GM23338 (cell line): Measurements from ENCODE around the gene PECR. TPM values are rescaled to one million over a fixed set of nuclear protein-coding genes. Genes with fewer than 3 reads are reported as not detected.

Experiments
- ATAC-seq: fragments of 200-7000 bp; cut with Tn5 transposase; 3 replicates; pipeline ENCODE4 v1.9.1; 2020
- DNase-seq: peaks from one replicate; pipeline ENCODE4 v3.0.0-alpha.2; 2015; ENCODE audit warnings: low spot score
- H2AFZ ChIP-seq: fragments of 200-600 bp; sonication (generic); 2 replicates; pipeline ENCODE4 v1.8.0; 2016; ENCODE audit warnings: antibody characterized with exemption, mild to moderate bottlenecking, moderate library complexity
- H3F3A ChIP-seq: fragments of 200-600 bp; sonication (generic); replicated peaks from 2 replicates; pipeline ENCODE4 v1.8.0; 2017; ENCODE audit warnings: antibody characterized with exemption, mixed run types, low read depth
- H3K27ac ChIP-seq: fragments of 200-600 bp; sonication (generic); 2 replicates; pipeline ENCODE4 v1.6.1; 2016; ENCODE audit warnings: low read depth
- H3K27me3 ChIP-seq: fragments of 200-600 bp; sonication (generic); 2 replicates; pipeline ENCODE4 v1.8.0; 2016; ENCODE audit warnings: mild to moderate bottlenecking, mixed run types, moderate library complexity; ENCODE audit not compliant: insufficient read depth
- H3K36me3 ChIP-seq: fragments of 200-600 bp; sonication (generic); 2 replicates; pipeline ENCODE4 v1.8.0; 2016; ENCODE audit warnings: mild to moderate bottlenecking; ENCODE audit not compliant: insufficient read depth
- H3K4me1 ChIP-seq: fragments of 200-600 bp; sonication (generic); 2 replicates; pipeline ENCODE4 v1.8.0; 2016; ENCODE audit warnings: mild to moderate bottlenecking, moderate library complexity; ENCODE audit not compliant: insufficient read depth
- H3K4me2 ChIP-seq: fragments of 200-600 bp; sonication (generic); 2 replicates; pipeline ENCODE4 v1.7.1; 2017; ENCODE audit warnings: mixed run types
- H3K4me3 ChIP-seq: fragments of 200-600 bp; sonication (generic); 2 replicates; pipeline ENCODE4 v1.6.1; 2016; ENCODE audit warnings: mixed run types
- H3K79me2 ChIP-seq: fragments of 200-600 bp; sonication (generic); replicated peaks from 2 replicates; pipeline ENCODE4 v1.8.0; 2017; ENCODE audit warnings: mild to moderate bottlenecking; ENCODE audit not compliant: insufficient read depth
- H3K9me2 ChIP-seq: fragments of 200-600 bp; sonication (generic); 2 replicates; pipeline ENCODE4 v1.8.0; 2017; ENCODE audit not compliant: insufficient read depth
- H4K20me1 ChIP-seq: fragments of 200-600 bp; sonication (generic); replicated peaks from 2 replicates; pipeline ENCODE4 v1.8.0; 2017; ENCODE audit warnings: mild to moderate bottlenecking; ENCODE audit not compliant: insufficient read depth
- H3K27ac Mint-ChIP-seq: 2 replicates; pipeline ENCODE4 v1.8.0; 2020; ENCODE audit warnings: inconsistent platforms, mild to moderate bottlenecking, moderate library complexity, mixed read lengths
- H3K27me3 Mint-ChIP-seq: 3 replicates; pipeline ENCODE4 v1.8.0; 2022; ENCODE audit warnings: low read depth, mild to moderate bottlenecking, moderate library complexity, mixed read lengths, inconsistent platforms; ENCODE audit not compliant: insufficient read depth, poor library complexity
- H3K36me3 Mint-ChIP-seq: 3 replicates; pipeline ENCODE4 v1.8.0; 2021; ENCODE audit warnings: low read depth, mild to moderate bottlenecking, inconsistent platforms, moderate library complexity, mixed read lengths
- H3K4me1 Mint-ChIP-seq: 3 replicates; pipeline ENCODE4 v1.8.0; 2020; ENCODE audit warnings: mild to moderate bottlenecking, inconsistent platforms, mixed read lengths
- H3K4me3 Mint-ChIP-seq: 3 replicates; pipeline ENCODE4 v1.8.0; 2021; ENCODE audit warnings: moderate library complexity, mild to moderate bottlenecking, inconsistent platforms, mixed read lengths
- H3K9me3 Mint-ChIP-seq: 3 replicates; pipeline ENCODE4 v1.8.0; 2020; ENCODE audit warnings: moderate library complexity, mild to moderate bottlenecking, inconsistent platforms, mixed read lengths
- CREB1 ChIP-seq: fragments of 250-450 bp; sonication (Bioruptor Pico); IDR thresholded peaks from 2 replicates; pipeline ENCODE4 v1.5.0; 2020; ENCODE audit warnings: low read depth, mild to moderate bottlenecking, moderate library complexity
- EZH2 ChIP-seq: fragments of 200-600 bp; sonication (generic); IDR thresholded peaks from one replicate; pipeline ENCODE4 v1.8.0; 2017; ENCODE audit warnings: antibody characterized with exemption, mild to moderate bottlenecking, low read depth; ENCODE audit not compliant: unreplicated experiment
- EZH2phosphoT487 ChIP-seq: fragments of 200-600 bp; sonication (generic); IDR thresholded peaks from one replicate; pipeline ENCODE4 v1.8.1; 2018; ENCODE audit warnings: antibody characterized with exemption; ENCODE audit not compliant: unreplicated experiment
- JUNB ChIP-seq: IDR thresholded peaks from one replicate; pipeline ENCODE4 v1.6.1; 2016; ENCODE audit warnings: antibody characterized with exemption; ENCODE audit not compliant: unreplicated experiment
- NANOG ChIP-seq: IDR thresholded peaks from 2 replicates; pipeline ENCODE4 v1.6.1; 2016; ENCODE audit warnings: antibody characterized with exemption, borderline replicate concordance
- POLR2AphosphoS5 ChIP-seq: IDR thresholded peaks from 2 replicates; pipeline ENCODE4 v1.6.1; 2016; ENCODE audit warnings: antibody characterized with exemption, low read depth
- STAT1 ChIP-seq: IDR thresholded peaks from one replicate; pipeline ENCODE4 v1.6.1; 2016; ENCODE audit warnings: antibody characterized with exemption; ENCODE audit not compliant: unreplicated experiment
- ZNF114 ChIP-seq: fragments of 250-450 bp; sonication (Bioruptor Pico); IDR thresholded peaks from 2 replicates; pipeline ENCODE4 v1.5.0; 2020; ENCODE audit warnings: mild to moderate bottlenecking, moderate library complexity
- ZNF331 ChIP-seq: fragments of 250-450 bp; sonication (Bioruptor Pico); IDR thresholded peaks from 2 replicates; pipeline ENCODE4 v1.5.0; 2020; ENCODE audit warnings: low read depth, mild to moderate bottlenecking, moderate library complexity
- polyA plus RNA-seq: library from polyadenylated mRNA; unstranded; fragments of >200 nt; fragmentation: Nextera tagmentation; extraction: Ambion mirVana; gene quantifications from 2 replicates; pipeline ENCODE4 v1.2.1, GENCODE V29; 2016
- total RNA-seq: library from RNA; depleted of rRNA; stranded (reverse); fragments of >200 nt; shearing (Covaris generic); gene quantifications from 2 replicates; pipeline ENCODE4 v1.2.3, GENCODE V29; 2014
- TF ChIP-seq, protein P1 (sequence below): IDR thresholded peaks from 2 replicates; pipeline ENCODE4 v1.6.1; 2016; ENCODE audit warnings: antibody characterized with exemption
- TF ChIP-seq, protein P2 (sequence below): IDR thresholded peaks from one replicate; pipeline ENCODE4 v1.6.1; 2018; ENCODE audit warnings: antibody characterized with exemption; ENCODE audit not compliant: unreplicated experiment
- TF ChIP-seq, protein P3 (sequence below), 2 experiments: fragments of 200-600 bp in 1 of 2; sonication (generic) in 1 of 2; conservative IDR thresholded peaks; 2 replicates each; pipeline versions ENCODE4 v1.5.1 to v1.6.1; 2016 to 2017; ENCODE audit warnings: antibody characterized with exemption in 2 of 2, low read depth in 2 of 2, mild to moderate bottlenecking in 2 of 2, moderate library complexity in 1 of 2

Gene PECR
- total and polyA plus RNA-seq, 2 experiments from 2014 or later, result 12.1 to 15.5 TPM

- TF ChIP-seq STAT1 (no peak), ZNF331 (CRISPR knock-in tag) (no peak), POLR2AphosphoS5 (no peak), ZNF114 (CRISPR knock-in tag) (no peak), JUNB (no peak), EZH2phosphoT487 (no peak), NANOG (no peak), CREB1 (CRISPR knock-in tag) (no peak)
- TF ChIP-seq, protein P1, sequence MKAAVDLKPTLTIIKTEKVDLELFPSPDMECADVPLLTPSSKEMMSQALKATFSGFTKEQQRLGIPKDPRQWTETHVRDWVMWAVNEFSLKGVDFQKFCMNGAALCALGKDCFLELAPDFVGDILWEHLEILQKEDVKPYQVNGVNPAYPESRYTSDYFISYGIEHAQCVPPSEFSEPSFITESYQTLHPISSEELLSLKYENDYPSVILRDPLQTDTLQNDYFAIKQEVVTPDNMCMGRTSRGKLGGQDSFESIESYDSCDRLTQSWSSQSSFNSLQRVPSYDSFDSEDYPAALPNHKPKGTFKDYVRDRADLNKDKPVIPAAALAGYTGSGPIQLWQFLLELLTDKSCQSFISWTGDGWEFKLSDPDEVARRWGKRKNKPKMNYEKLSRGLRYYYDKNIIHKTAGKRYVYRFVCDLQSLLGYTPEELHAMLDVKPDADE, result no peak
- TF ChIP-seq, protein P2, sequence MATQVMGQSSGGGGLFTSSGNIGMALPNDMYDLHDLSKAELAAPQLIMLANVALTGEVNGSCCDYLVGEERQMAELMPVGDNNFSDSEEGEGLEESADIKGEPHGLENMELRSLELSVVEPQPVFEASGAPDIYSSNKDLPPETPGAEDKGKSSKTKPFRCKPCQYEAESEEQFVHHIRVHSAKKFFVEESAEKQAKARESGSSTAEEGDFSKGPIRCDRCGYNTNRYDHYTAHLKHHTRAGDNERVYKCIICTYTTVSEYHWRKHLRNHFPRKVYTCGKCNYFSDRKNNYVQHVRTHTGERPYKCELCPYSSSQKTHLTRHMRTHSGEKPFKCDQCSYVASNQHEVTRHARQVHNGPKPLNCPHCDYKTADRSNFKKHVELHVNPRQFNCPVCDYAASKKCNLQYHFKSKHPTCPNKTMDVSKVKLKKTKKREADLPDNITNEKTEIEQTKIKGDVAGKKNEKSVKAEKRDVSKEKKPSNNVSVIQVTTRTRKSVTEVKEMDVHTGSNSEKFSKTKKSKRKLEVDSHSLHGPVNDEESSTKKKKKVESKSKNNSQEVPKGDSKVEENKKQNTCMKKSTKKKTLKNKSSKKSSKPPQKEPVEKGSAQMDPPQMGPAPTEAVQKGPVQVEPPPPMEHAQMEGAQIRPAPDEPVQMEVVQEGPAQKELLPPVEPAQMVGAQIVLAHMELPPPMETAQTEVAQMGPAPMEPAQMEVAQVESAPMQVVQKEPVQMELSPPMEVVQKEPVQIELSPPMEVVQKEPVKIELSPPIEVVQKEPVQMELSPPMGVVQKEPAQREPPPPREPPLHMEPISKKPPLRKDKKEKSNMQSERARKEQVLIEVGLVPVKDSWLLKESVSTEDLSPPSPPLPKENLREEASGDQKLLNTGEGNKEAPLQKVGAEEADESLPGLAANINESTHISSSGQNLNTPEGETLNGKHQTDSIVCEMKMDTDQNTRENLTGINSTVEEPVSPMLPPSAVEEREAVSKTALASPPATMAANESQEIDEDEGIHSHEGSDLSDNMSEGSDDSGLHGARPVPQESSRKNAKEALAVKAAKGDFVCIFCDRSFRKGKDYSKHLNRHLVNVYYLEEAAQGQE, result no peak
- TF ChIP-seq, protein P3, sequence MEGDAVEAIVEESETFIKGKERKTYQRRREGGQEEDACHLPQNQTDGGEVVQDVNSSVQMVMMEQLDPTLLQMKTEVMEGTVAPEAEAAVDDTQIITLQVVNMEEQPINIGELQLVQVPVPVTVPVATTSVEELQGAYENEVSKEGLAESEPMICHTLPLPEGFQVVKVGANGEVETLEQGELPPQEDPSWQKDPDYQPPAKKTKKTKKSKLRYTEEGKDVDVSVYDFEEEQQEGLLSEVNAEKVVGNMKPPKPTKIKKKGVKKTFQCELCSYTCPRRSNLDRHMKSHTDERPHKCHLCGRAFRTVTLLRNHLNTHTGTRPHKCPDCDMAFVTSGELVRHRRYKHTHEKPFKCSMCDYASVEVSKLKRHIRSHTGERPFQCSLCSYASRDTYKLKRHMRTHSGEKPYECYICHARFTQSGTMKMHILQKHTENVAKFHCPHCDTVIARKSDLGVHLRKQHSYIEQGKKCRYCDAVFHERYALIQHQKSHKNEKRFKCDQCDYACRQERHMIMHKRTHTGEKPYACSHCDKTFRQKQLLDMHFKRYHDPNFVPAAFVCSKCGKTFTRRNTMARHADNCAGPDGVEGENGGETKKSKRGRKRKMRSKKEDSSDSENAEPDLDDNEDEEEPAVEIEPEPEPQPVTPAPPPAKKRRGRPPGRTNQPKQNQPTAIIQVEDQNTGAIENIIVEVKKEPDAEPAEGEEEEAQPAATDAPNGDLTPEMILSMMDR (conservative IDR thresholded peaks at IDR 0.05; ENCODE audit: low read depth in 2 of 2), result no peak
Measured at GRCh38 chr2:216030216-216030615, 51.4 kb downstream of the PECR start (continued).

GRCh38 chr2:216029416-216030129, 52.0 kb downstream of the PECR start:
- Mint-ChIP-seq H3K4me3 (no peak overlapping the region), H3K9me3 (no peaks in the 10 kb centered on the region), H3K27ac (no peak overlapping the region), H3K27me3 (peaks cover 8% of the 10 kb centered on the region), H3K4me1 (peaks cover 2% of the 10 kb centered on the region; the same call in 1 of the 3 replicates), H3K36me3 (peaks cover 13% of the 10 kb centered on the region)
- no peaks in the 10 kb centered on the region for H3K79me2 ChIP-seq
- H3K27me3 ChIP-seq, result no peaks in the 10 kb centered on the region
- H3K36me3 ChIP-seq, result no peaks in the 10 kb centered on the region
- H3K4me1 ChIP-seq, result no peaks in the 10 kb centered on the region; the same call in 1 of the 2 replicates
- no peak overlapping the region for H2AFZ ChIP-seq
- ATAC-seq (no peak), DNase-seq (no peak)
- no peak overlapping the region for H3K4me3 ChIP-seq
- H3F3A ChIP-seq, result no peaks in the 10 kb centered on the region; the same call in 1 of the 2 replicates
- H3K4me2 ChIP-seq, result no peak overlapping the region
- no peaks in the 10 kb centered on the region for H4K20me1 ChIP-seq
- peak overlapping the region; percentile 30; the same call in 1 of the 2 replicates for H3K27ac ChIP-seq
- no peaks in the 10 kb centered on the region for H3K9me2 ChIP-seq
- TF ChIP-seq EZH2 (no peak), CREB1 (CRISPR knock-in tag) (no peak), ZNF331 (CRISPR knock-in tag) (no peak), JUNB (no peak), EZH2phosphoT487 (no peak)
- TF ChIP-seq, protein P2, result no peak
